ENCODE measurements around the gene KCNG1. TPM values are rescaled to one million over a fixed set of nuclear protein-coding genes. Genes with fewer than 3 reads are reported as not detected.

KCNG1 gene
- total and polyA plus RNA-seq, 2 of the 13 experiments (the other 11 are each of a cell fraction or from before 2014, with no cell fraction given), result not detected

DNA sequence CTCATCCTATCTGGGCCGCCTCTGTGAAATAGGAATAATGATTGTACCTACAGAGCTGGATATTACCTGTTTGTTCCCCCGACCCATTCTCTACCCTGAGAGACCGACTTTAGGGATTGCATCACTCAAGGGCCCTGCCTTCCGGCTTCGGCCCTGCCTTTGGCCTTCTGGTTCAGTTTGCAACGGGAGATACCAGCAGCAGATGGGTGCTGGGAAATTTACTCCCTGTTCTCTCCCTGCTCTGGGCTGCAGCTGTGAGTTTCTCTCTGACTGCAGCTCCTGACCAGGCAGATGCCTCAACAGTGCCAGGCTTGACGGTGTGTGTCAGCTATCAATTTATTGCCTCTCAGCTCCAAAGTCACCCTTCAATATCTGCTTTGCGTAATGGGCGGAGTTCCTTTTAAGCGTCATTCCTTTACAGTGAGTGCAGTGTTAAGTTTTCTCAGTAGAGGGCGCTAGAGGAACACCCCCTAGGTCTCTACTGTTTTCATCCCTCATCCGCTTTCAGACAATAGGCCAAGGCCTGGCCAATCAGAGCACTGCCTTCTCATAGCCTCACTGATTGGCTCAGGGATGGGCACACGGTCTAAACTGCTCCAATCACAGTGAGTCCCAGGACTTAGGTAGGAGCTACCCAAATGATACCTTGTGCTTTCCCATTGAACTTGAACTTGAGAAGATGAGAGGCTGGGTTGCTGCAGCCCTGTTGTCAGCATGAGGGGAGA lies 30.0 kb downstream of the KCNG1 start (continued):
- TF ChIP-seq, protein P1, sequence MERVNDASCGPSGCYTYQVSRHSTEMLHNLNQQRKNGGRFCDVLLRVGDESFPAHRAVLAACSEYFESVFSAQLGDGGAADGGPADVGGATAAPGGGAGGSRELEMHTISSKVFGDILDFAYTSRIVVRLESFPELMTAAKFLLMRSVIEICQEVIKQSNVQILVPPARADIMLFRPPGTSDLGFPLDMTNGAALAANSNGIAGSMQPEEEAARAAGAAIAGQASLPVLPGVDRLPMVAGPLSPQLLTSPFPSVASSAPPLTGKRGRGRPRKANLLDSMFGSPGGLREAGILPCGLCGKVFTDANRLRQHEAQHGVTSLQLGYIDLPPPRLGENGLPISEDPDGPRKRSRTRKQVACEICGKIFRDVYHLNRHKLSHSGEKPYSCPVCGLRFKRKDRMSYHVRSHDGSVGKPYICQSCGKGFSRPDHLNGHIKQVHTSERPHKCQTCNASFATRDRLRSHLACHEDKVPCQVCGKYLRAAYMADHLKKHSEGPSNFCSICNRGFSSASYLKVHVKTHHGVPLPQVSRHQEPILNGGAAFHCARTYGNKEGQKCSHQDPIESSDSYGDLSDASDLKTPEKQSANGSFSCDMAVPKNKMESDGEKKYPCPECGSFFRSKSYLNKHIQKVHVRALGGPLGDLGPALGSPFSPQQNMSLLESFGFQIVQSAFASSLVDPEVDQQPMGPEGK (CRISPR knock-in tag; IDR thresholded peaks at IDR 0.05), result no peak
- TF ChIP-seq ZFX (CRISPR knock-in tag; IDR thresholded peaks at IDR 0.05; ENCODE audit: low read depth) (peak; percentile 45; the same call in 1 of the 2 replicates), ZFY (CRISPR knock-in tag; IDR thresholded peaks at IDR 0.05) (no peak; the same call in 1 of the 2 replicates), NFYC (CRISPR knock-in tag; IDR thresholded peaks at IDR 0.05) (peak; percentile 87), CEBPG (CRISPR knock-in tag; IDR thresholded peaks at IDR 0.05) (peak; percentile 55; the same call in 1 of the 2 replicates), KAT2B (IDR thresholded peaks at IDR 0.05; ENCODE audit: borderline replicate concordance, low read depth, low read length) (no peak), CHD4 (IDR thresholded peaks at IDR 0.05; ENCODE audit: borderline replicate concordance, low read length) (0 out of 2 replicates have a peak, but pooled peaks have one; percentile 43), FOXA1 (IDR thresholded peaks at IDR 0.05) (no peak), FOXA1 (CRISPR knock-in tag; IDR thresholded peaks at IDR 0.05) (no peak), PITX1 (CRISPR knock-in tag; IDR thresholded peaks at IDR 0.05) (peak; percentile 78), TEAD3 (CRISPR knock-in tag; optimal IDR thresholded peaks at IDR 0.05; ENCODE audit: borderline replicate concordance) (peak; percentile 6), ZSCAN20 (CRISPR knock-in tag; IDR thresholded peaks at IDR 0.05; ENCODE audit: borderline replicate concordance) (no peak), ZNF543 (CRISPR knock-in tag; IDR thresholded peaks at IDR 0.05) (no peak), ZMYM3 (CRISPR knock-in tag; IDR thresholded peaks at IDR 0.05) (0 out of 2 replicates have a peak, but pooled peaks have one; percentile 30), SIN3B (IDR thresholded peaks at IDR 0.05; ENCODE audit: low read length) (0 out of 2 replicates have a peak, but pooled peaks have one; percentile 2), ZNF788 (CRISPR knock-in tag; IDR thresholded peaks at IDR 0.05; ENCODE audit: borderline replicate concordance) (peak; percentile 51; the same call in 1 of the 2 replicates), MEIS1 (CRISPR knock-in tag; IDR thresholded peaks at IDR 0.05; ENCODE audit: borderline replicate concordance) (no peak), BHLHE40 (IDR thresholded peaks at IDR 0.05; ENCODE audit: low read length) (peak; percentile 23; the same call in 1 of the 2 replicates)
- TF ChIP-seq, protein P2, sequence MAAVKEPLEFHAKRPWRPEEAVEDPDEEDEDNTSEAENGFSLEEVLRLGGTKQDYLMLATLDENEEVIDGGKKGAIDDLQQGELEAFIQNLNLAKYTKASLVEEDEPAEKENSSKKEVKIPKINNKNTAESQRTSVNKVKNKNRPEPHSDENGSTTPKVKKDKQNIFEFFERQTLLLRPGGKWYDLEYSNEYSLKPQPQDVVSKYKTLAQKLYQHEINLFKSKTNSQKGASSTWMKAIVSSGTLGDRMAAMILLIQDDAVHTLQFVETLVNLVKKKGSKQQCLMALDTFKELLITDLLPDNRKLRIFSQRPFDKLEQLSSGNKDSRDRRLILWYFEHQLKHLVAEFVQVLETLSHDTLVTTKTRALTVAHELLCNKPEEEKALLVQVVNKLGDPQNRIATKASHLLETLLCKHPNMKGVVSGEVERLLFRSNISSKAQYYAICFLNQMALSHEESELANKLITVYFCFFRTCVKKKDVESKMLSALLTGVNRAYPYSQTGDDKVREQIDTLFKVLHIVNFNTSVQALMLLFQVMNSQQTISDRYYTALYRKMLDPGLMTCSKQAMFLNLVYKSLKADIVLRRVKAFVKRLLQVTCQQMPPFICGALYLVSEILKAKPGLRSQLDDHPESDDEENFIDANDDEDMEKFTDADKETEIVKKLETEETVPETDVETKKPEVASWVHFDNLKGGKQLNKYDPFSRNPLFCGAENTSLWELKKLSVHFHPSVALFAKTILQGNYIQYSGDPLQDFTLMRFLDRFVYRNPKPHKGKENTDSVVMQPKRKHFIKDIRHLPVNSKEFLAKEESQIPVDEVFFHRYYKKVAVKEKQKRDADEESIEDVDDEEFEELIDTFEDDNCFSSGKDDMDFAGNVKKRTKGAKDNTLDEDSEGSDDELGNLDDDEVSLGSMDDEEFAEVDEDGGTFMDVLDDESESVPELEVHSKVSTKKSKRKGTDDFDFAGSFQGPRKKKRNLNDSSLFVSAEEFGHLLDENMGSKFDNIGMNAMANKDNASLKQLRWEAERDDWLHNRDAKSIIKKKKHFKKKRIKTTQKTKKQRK (IDR thresholded peaks at IDR 0.05; ENCODE audit: low read length), result 0 out of 2 replicates have a peak, but pooled peaks have one; percentile 28
- TF ChIP-seq, protein P3, sequence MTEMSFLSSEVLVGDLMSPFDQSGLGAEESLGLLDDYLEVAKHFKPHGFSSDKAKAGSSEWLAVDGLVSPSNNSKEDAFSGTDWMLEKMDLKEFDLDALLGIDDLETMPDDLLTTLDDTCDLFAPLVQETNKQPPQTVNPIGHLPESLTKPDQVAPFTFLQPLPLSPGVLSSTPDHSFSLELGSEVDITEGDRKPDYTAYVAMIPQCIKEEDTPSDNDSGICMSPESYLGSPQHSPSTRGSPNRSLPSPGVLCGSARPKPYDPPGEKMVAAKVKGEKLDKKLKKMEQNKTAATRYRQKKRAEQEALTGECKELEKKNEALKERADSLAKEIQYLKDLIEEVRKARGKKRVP (CRISPR knock-in tag; IDR thresholded peaks at IDR 0.05), result peak in 1 of 2 experiments; percentile 87; a peak in 2 of 4 replicates
- TF ChIP-seq, protein P4, sequence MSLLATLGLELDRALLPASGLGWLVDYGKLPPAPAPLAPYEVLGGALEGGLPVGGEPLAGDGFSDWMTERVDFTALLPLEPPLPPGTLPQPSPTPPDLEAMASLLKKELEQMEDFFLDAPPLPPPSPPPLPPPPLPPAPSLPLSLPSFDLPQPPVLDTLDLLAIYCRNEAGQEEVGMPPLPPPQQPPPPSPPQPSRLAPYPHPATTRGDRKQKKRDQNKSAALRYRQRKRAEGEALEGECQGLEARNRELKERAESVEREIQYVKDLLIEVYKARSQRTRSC (CRISPR knock-in tag; IDR thresholded peaks at IDR 0.05; ENCODE audit: low read depth), result no peak
